NT2/D1 (cell line): ENCODE data around the gene GPR78.

Experiments
- YY1 ChIP-seq: IDR thresholded peaks from 2 replicates; pipeline ENCODE4 v1.6.1; 2011; ENCODE audit not compliant: insufficient read length, insufficient read depth
- ZNF274 ChIP-seq: IDR thresholded peaks from 2 replicates; pipeline ENCODE4 v1.6.1; 2011; ENCODE audit warnings: mild to moderate bottlenecking, low read depth, low read length

GRCh38 chr4:8598391-8599090 lies 18.3 kb downstream of the GPR78 start:
- TF ChIP-seq ZNF274, result no peak
- no peak for TF ChIP-seq YY1
